Naive thymus-derived CD8-positive, alpha-beta T cell (primary cell): ENCODE results near the gene ORAI2. TPM values are rescaled to one million over a fixed set of nuclear protein-coding genes. Genes with fewer than 3 reads are reported as not detected.
"Not testable (repeated sequence)": the region's sequence is repeated elsewhere in the genome, so short reads cannot be mapped to it uniquely, and the experiment has no call there.

Experiments
- ATAC-seq, 2 donors: fragments of 150-1000 bp; cut with Tn5 transposase in 1 of 2; sonication (Bioruptor Pico), chemical (Tn5 transposase) in 1 of 2; 1 replicate in 1 of 2; 2 replicates in 1 of 2; pipeline ENCODE4 v1.10.0; 2021; ENCODE audit warnings: mild to moderate bottlenecking in 2 of 2, moderate library complexity in 2 of 2
- POLR2A ChIA-PET: fragments of 350-600 bp; sonication (Branson Sonifier 250); formaldehyde crosslinking; loops from one replicate; lab custom pipeline; 2021; ENCODE audit warnings: antibody characterized with exemption; lab: Charles Lee
- DNase-seq, 10 donors: peaks; one replicate each; pipeline versions ENCODE4 v3.0.0 to v3.0.0-alpha.2; 2020 to 2022
- H3K27ac Mint-ChIP-seq, 10 donors: one replicate each; pipeline ENCODE4 v1.8.0; 2020 to 2022; ENCODE audit warnings: mild to moderate bottlenecking in 10 of 10, mixed read lengths in 10 of 10, moderate library complexity in 4 of 10, inconsistent platforms in 1 of 10
- H3K27me3 Mint-ChIP-seq, 5 donors: one replicate each; pipeline ENCODE4 v1.8.0; 2021 to 2022; ENCODE audit warnings: mixed read lengths in 5 of 5
- H3K36me3 Mint-ChIP-seq, 3 donors: one replicate each; pipeline ENCODE4 v1.8.0; 2020 to 2022; ENCODE audit warnings: mixed read lengths in 3 of 3, mild to moderate bottlenecking in 2 of 3, inconsistent platforms in 1 of 3
- H3K4me1 Mint-ChIP-seq, 4 donors: one replicate each; pipeline ENCODE4 v1.8.0; 2021 to 2022; ENCODE audit warnings: mixed read lengths in 4 of 4
- H3K4me3 Mint-ChIP-seq, 10 donors: one replicate each; pipeline ENCODE4 v1.8.0; 2020 to 2022; ENCODE audit warnings: mild to moderate bottlenecking in 10 of 10, mixed read lengths in 10 of 10, moderate library complexity in 6 of 10, inconsistent platforms in 1 of 10
- H3K9me3 Mint-ChIP-seq, 9 donors: one replicate each; pipeline ENCODE4 v1.8.0; 2020 to 2022; ENCODE audit warnings: mixed read lengths in 9 of 9, mild to moderate bottlenecking in 3 of 9, inconsistent platforms in 1 of 9, moderate library complexity in 1 of 9
- polyA plus RNA-seq, 3 donors: library from polyadenylated mRNA; unstranded; fragments of 300-500 nt; fragmentation: Illumina TruSeq; gene quantifications; one replicate each; pipeline ENCODE4 v1.2.3, GENCODE V29; 2021
- total RNA-seq, 8 experiments: library from RNA in 2 of 8; stranded (reverse) in 2 of 8; gene quantifications; one replicate each; pipeline ENCODE4 v1.2.3 and lab custom pipeline; 2021 to 2026

Gene ORAI2
- total and polyA plus RNA-seq, 5 experiments from 2014 or later = 29.1 to 54.4 (median 35.9) TPM

DNA sequence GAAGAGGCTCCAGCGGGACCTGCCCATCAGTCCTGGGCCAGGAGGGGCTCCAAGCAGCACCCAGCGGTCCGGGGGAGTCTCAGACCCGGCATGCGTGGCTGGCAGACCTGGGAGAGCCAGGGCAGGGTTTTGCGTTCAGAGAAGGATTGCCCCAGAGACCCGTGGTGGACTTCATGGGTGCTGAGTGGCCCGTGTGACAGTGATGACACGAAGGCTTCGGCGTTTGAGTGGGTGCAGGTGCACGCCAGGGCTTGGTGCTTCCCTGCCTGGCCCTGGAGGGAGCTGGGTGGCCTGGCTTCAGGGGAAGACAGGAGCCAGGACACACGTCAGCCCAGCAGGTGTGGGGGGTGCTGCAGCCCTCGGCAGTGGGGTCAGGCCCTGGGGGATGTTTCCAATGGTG, 13.9 kb downstream of the ORAI2 start:
- ATAC-seq (no peak), DNase-seq (no peak)
- H3K27me3 Mint-ChIP-seq = no peaks in the 10 kb centered on the region
- H3K27ac Mint-ChIP-seq = no peak overlapping the region
- H3K4me3 Mint-ChIP-seq = no peak overlapping the region
- POLR2A ChIA-PET = interaction anchor here (1.1 kb wide), 1 partner anchor 43 kb away, joined by 3 read pairs; no protein-coding TSS in a partner anchor
- peaks cover 5 to 22% (median 6%) of the 10 kb centered on the region in 4 donors for H3K4me1 Mint-ChIP-seq
- H3K9me3 Mint-ChIP-seq = no peaks in the 10 kb centered on the region
- H3K36me3 Mint-ChIP-seq = peaks cover 0 to 40% (median 4%) of the 10 kb centered on the region in 3 donors

DNA sequence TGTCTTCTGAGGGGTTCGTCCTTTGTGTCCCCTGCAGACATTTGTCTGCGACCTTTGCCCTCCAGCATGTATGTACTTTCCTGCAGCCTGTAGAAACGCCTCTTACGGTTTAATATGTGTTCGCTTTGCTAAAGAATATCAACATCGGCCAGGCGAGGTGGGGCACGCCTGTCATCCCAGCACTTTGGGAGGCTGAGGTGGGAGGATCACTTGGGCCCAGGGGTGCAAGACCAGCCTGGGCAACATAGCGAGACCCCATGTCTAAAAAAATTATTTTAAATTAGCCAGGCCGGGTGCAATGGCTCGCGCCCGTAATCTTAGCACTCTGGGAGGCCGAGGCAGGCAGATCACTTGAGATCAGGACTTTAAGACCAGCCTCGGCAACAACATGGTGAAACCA, 15.8 kb downstream of the ORAI2 start:
- Mint-ChIP-seq H3K27ac (peak overlapping the region in 3 of 10 donors; percentile 24 to 65 (median 60)), H3K27me3 (no peaks in the 10 kb centered on the region), H3K4me3 (no peak overlapping the region), H3K4me1 (peaks cover 5 to 12% (median 6%) of the 10 kb centered on the region in 4 donors), H3K36me3 (peaks cover 0 to 33% (median 4%) of the 10 kb centered on the region in 3 donors), H3K9me3 (no peaks in the 10 kb centered on the region)
- POLR2A ChIA-PET = interaction anchor here (1.0 to 1.7 kb wide), 3 partner anchors 16 to 36 kb away, joined by 3 to 11 read pairs (median 10); partner anchors contain the start of gene ORAI2
- ATAC-seq = no peak
- no peak for DNase-seq

- H3K27me3 Mint-ChIP-seq = no peaks in the 10 kb centered on the region
- DNase-seq = peak; percentile 39 to 83 (median 52)
- peak; percentile 95 to 97 for ATAC-seq
- H3K9me3 Mint-ChIP-seq = no peaks in the 10 kb centered on the region
- peaks cover 5 to 9% (median 6%) of the 10 kb centered on the region in 4 donors for H3K4me1 Mint-ChIP-seq
- no peak overlapping the region for H3K4me3 Mint-ChIP-seq
- POLR2A ChIA-PET = interaction anchor here (0.6 to 3.5 kb wide), 7 partner anchors 24 to 54 kb away, joined by 3 to 17 read pairs (median 5); partner anchors contain the start of gene PRKRIP1
- peak overlapping the region in 8 of 10 donors; percentile 47 to 84 (median 56) for H3K27ac Mint-ChIP-seq
- peaks cover 0 to 27% (median 4%) of the 10 kb centered on the region in 3 donors for H3K36me3 Mint-ChIP-seq
Measured at GRCh38 chr7:102450242-102450641, 16.9 kb downstream of the ORAI2 start.

DNA sequence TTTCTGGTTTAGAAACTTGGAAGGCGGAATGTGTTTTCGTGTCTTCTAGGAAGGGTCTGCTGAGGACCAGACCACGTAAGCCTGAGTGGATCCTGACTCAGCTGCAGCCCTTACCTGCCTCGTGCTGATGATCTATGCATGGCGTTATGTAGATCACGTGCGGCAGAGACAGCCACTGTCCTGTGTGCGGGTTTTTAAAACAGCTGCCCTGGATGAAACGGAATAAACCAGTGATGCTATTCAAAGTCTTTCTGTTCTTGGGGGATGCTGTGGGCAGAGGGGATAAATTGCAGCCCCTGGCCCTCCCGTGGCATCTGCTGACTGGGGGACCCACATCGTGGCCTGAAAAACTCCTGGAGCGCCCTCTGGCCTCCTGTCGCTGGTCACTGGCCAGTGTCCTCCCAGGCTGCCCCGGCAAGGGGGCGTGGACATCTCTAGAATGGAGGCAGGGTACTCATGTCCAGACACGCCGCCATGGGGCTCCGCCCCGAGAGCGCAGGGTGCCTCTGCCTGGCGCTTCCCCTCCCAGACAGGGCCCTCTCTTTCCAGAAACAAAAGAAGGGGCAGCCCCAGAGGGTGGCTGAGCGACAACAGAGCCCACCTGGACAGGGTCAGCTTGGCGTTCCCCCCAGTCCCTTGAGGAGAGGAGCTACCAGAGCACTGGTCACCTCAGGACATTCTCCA, 18.1 kb downstream of the ORAI2 start:
- Mint-ChIP-seq H3K36me3 (peaks cover 0 to 21% (median 4%) of the 10 kb centered on the region in 3 donors), H3K4me1 (peaks cover 4 to 9% (median 5%) of the 10 kb centered on the region in 4 donors), H3K4me3 (no peak overlapping the region), H3K27me3 (no peaks in the 10 kb centered on the region), H3K27ac (no peak overlapping the region), H3K9me3 (no peaks in the 10 kb centered on the region)
- DNase-seq (no peak), ATAC-seq (no peak)
- POLR2A ChIA-PET = interaction anchor here (0.7 to 3.5 kb wide), 5 partner anchors 25 to 55 kb away, joined by 3 to 17 read pairs (median 5); partner anchors contain the start of gene PRKRIP1

- Mint-ChIP-seq H3K4me3 (no peak overlapping the region), H3K36me3 (peaks cover 0 to 22% (median 2%) of the 10 kb centered on the region in 3 donors), H3K9me3 (no peaks in the 10 kb centered on the region), H3K27ac (peak overlapping the region in 1 of 10 donors; percentile 27), H3K27me3 (no peaks in the 10 kb centered on the region), H3K4me1 (peaks cover 4 to 8% (median 5%) of the 10 kb centered on the region in 4 donors)
- POLR2A ChIA-PET = interaction anchor here (1.2 to 3.5 kb wide), 3 partner anchors 26 to 40 kb away, joined by 3 to 17 read pairs (median 8); no protein-coding TSS in a partner anchor
- DNase-seq (no peak), ATAC-seq (no peak)
Measured at GRCh38 chr7:102452451-102452850, 19.1 kb downstream of the ORAI2 start.

- H3K9me3 Mint-ChIP-seq = no peaks in the 10 kb centered on the region
- peak overlapping the region in 3 of 10 donors; percentile 17 to 49 (median 28) for H3K27ac Mint-ChIP-seq
- DNase-seq (no peak), ATAC-seq (no peak)
- H3K4me3 Mint-ChIP-seq = no peak overlapping the region
- peaks cover 4 to 8% (median 5%) of the 10 kb centered on the region in 4 donors for H3K4me1 Mint-ChIP-seq
- POLR2A ChIA-PET = no interaction called here
- no peaks in the 10 kb centered on the region for H3K27me3 Mint-ChIP-seq
- peaks cover 0 to 26% (median 2%) of the 10 kb centered on the region in 3 donors for H3K36me3 Mint-ChIP-seq
Measured at GRCh38 chr7:102453319-102453718, 19.9 kb downstream of the ORAI2 start.

GRCh38 chr7:102454468-102454867, 21.1 kb downstream of the ORAI2 start:
- Mint-ChIP-seq H3K4me3 (no peak overlapping the region), H3K4me1 (peaks cover 4 to 6% (median 5%) of the 10 kb centered on the region in 4 donors), H3K36me3 (peaks cover 0 to 29% (median 2%) of the 10 kb centered on the region in 3 donors), H3K9me3 (no peaks in the 10 kb centered on the region), H3K27me3 (no peaks in the 10 kb centered on the region), H3K27ac (no peak overlapping the region)
- DNase-seq = no peak
- POLR2A ChIA-PET = interaction anchor here (0.5 to 0.6 kb wide), 2 partner anchors 13 to 48 kb away, joined by 3 to 7 read pairs; no protein-coding TSS in a partner anchor
- no peak for ATAC-seq

DNA sequence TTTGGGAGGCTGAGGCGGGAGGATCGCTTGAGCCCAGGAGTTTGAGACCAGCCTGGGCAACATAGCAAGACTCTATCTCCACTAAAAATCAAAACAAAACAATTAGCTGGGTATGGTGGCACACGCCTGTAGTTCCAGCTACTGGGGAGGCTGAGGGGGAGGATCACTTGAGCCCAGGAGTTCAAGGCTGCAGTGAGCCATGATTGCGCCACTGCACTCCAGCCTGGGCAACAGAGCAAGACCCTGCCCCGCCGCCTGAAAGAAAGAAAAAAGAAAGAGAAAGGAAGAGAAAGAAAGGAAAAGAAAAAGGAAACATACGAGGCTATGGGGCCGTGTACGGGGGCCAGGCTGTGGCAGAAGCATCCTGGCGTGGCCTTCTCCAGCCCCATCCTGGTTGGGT, 21.6 kb downstream of the ORAI2 start:
- not testable (repeated sequence) for H3K27me3 Mint-ChIP-seq, H3K4me3 Mint-ChIP-seq, DNase-seq, H3K27ac Mint-ChIP-seq, H3K4me1 Mint-ChIP-seq, H3K9me3 Mint-ChIP-seq, ATAC-seq
- POLR2A ChIA-PET = interaction anchor here (0.5 kb wide), 1 partner anchor 12 kb away, joined by 7 read pairs; no protein-coding TSS in a partner anchor
- peaks cover 0 to 29% (median 2%) of the 10 kb centered on the region in 3 donors for H3K36me3 Mint-ChIP-seq

DNA sequence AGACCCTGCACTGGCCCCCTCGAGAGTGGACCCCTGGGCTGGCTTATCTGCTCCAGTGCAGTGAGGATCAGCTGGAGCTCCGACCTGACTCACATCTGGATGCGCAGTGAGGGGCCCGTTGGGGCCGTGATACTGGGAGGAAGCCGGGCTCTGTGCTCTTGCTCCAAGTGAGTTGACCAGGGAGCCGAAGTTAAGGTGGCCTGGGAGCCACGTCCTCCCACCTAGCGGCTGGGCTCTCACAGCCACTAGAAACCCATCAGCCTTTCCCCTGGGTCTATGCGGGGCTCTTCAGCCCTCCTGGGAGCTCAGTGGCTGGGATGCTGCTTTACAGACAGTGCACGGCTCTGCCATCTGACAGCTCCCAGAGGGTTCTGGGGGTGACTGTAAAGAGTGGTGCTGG, 22.2 kb downstream of the ORAI2 start:
- Mint-ChIP-seq H3K4me3 (no peak overlapping the region), H3K9me3 (no peaks in the 10 kb centered on the region), H3K36me3 (peaks cover 0 to 29% (median 2%) of the 10 kb centered on the region in 3 donors), H3K4me1 (peaks cover 1 to 3% (median 1%) of the 10 kb centered on the region in 4 donors), H3K27me3 (no peaks in the 10 kb centered on the region), H3K27ac (no peak overlapping the region)
- ATAC-seq (no peak), DNase-seq (no peak)
- POLR2A ChIA-PET = interaction anchor here (0.9 kb wide), 1 partner anchor 12 kb away, joined by 3 read pairs; no protein-coding TSS in a partner anchor

GRCh38 chr7:102456327-102456726, 23.0 kb downstream of the ORAI2 start:
- DNase-seq = no peak
- no peak overlapping the region for H3K4me3 Mint-ChIP-seq
- no peaks in the 10 kb centered on the region for H3K9me3 Mint-ChIP-seq
- peaks cover 0 to 31% (median 2%) of the 10 kb centered on the region in 3 donors for H3K36me3 Mint-ChIP-seq
- ATAC-seq = no peak
- H3K27ac Mint-ChIP-seq = no peak overlapping the region
- H3K4me1 Mint-ChIP-seq = peaks cover 4 to 6% (median 4%) of the 10 kb centered on the region in 4 donors
- H3K27me3 Mint-ChIP-seq = no peaks in the 10 kb centered on the region
- POLR2A ChIA-PET = interaction anchor here (0.9 to 1.4 kb wide), 2 partner anchors 12 to 39 kb away, joined by 3 to 6 read pairs; no protein-coding TSS in a partner anchor

- POLR2A ChIA-PET = interaction anchor here (1.4 kb wide), 1 partner anchor 40 kb away, joined by 6 read pairs; no protein-coding TSS in a partner anchor
- no peaks in the 10 kb centered on the region for H3K27me3 Mint-ChIP-seq
- ATAC-seq (no peak), DNase-seq (no peak)
- no peak overlapping the region for H3K4me3 Mint-ChIP-seq
- no peaks in the 10 kb centered on the region for H3K9me3 Mint-ChIP-seq
- H3K4me1 Mint-ChIP-seq = peaks cover 4 to 17% (median 8%) of the 10 kb centered on the region in 4 donors
- H3K27ac Mint-ChIP-seq = no peak overlapping the region
- peaks cover 0 to 31% (median 2%) of the 10 kb centered on the region in 3 donors for H3K36me3 Mint-ChIP-seq
Measured at GRCh38 chr7:102457352-102457924, 24.1 kb downstream of the ORAI2 start.

GRCh38 chr7:102459221-102459844, 26.0 kb downstream of the ORAI2 start:
- POLR2A ChIA-PET = interaction anchor here (0.7 kb wide), 1 partner anchor 53 kb away, joined by 3 read pairs; no protein-coding TSS in a partner anchor
- no peak overlapping the region for H3K4me3 Mint-ChIP-seq
- no peak for ATAC-seq

More at GRCh38 chr7:102459221-102459844, 26.0 kb downstream of the ORAI2 start:
- Mint-ChIP-seq H3K4me1 (peaks cover 8 to 30% (median 21%) of the 10 kb centered on the region in 4 donors), H3K27me3 (no peaks in the 10 kb centered on the region), H3K36me3 (peaks cover 0 to 31% (median 2%) of the 10 kb centered on the region in 3 donors), H3K27ac (no peak overlapping the region), H3K9me3 (no peaks in the 10 kb centered on the region)
- no peak for DNase-seq
